Measurements from ENCODE around the gene BUD23.
"Not testable (repeated sequence)": the region's sequence is repeated elsewhere in the genome, so short reads cannot be mapped to it uniquely, and the experiment has no call there.

The BUD23 gene

GRCh38 chr7:73718905-73719805 lies 35.8 kb downstream of the BUD23 start, which contains the start of gene STX1A:
Gene STX1A, minus strand, starts transcription at chr7:73719669. Its CDS starts 38 bp downstream, at chr7:73719631.
- DNase-seq (ENCODE audit: low read depth in 2 of 2): peak; percentile 31 to 50

DNA sequence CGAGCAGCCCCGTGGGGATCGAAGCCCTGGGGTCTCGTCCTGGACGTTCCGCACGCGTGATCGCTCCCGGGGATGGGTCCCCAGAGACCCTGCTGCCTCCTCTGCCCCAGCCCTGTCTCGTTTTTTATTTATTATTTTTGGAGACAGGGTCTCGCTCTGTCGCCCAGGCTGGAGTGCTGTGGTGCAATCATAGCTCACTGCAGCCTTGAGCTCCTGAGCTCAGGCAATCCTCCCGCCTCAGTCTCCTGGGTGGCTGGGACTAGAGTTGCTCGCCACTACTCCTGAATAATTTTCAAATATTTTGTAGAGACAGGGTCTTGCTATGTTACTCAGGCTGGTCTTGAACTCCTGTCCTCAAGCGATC lies 36.4 kb downstream of the BUD23 start:
- DNase-seq (ENCODE audit: low read depth in 2 of 2): no peak

- DNase-seq (ENCODE audit: low read depth in 2 of 2): not testable (repeated sequence)
Measured at GRCh38 chr7:73720443-73720842, 37.0 kb downstream of the BUD23 start.

DNA sequence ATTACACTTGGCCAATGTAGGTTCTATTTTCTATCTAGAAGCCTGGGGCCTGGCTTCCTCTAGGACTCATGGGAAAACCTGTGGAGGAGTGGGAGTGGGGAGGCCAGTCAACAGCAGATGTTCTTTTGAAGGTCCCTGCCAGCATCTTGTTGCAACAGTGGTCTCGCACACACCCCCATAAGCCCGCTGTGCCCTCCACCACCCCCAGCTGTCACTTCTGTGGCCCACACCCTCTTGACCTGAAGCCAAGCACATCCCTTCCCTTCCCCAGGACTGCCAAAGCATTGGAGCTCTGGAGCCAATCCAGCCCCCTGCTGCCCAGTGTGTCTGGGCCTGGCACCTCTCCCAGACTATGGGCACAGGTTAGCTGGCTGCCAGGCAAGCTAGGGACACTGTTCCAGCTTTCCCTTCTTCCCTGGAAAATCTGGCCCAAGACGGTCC lies 38.0 kb downstream of the BUD23 start:
- no peak for DNase-seq (ENCODE audit: low read depth in 2 of 2)

DNA sequence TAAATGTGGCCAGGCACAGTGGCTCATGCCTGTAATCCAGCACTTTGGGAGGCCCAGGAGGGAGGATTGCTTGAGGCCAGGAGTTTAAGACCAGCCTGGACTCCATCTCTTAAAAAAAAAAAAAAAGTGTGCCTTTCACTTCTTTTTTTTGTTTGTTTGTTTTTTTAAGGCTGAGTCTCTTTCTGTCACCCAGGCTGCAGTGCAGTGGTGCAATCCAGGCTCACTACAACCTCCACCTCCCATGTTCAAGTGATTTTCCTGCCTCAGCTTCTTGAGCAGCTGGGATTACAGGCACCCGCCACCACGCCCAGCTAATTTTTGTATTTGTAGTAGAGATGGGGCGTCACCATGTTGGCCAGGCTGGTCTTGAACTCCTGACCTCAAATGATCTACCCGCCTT lies 38.8 kb downstream of the BUD23 start:
- DNase-seq (ENCODE audit: low read depth in 2 of 2): not testable (repeated sequence)

DNA sequence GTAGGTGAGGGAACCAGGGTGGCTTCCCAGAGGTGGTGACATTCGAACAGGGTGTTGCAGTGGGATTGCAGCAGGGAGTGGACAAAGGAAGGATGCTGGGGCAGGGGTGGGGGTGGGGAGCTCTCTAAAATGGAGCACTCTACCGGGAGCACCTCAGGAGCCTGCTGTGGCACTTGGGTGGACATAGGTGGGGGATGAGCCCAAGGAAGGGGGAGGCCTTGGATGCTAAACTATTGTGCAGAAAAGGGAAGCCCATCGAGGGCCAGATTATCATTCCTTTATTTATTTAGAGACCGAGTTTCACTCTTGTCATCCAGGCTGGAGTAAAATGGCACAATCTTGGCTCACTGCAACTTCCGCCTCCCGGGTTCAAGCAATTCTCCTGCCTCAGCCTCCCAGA lies 39.4 kb downstream of the BUD23 start:
- DNase-seq (ENCODE audit: low read depth in 2 of 2): no peak

DNA sequence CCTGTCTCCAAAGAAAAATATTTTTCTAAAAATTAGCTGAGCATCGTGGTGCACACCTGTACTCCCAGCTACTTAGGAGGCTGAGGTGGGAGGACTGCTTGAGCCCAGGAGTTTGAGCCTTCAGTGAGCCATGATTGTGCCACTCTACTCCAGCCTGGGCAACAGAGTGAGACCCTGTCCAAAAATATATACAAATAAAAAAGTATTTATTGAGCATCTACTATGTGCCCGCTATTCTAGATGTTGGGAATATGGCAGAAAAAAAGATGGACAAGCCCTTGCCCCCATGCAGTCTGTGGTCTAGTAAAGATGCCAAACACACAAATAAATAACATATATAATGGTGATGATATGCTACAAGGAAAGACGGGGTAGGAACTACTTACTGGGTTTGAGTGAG lies 40.4 kb downstream of the BUD23 start:
- no peak for DNase-seq (ENCODE audit: low read depth in 2 of 2)

DNA sequence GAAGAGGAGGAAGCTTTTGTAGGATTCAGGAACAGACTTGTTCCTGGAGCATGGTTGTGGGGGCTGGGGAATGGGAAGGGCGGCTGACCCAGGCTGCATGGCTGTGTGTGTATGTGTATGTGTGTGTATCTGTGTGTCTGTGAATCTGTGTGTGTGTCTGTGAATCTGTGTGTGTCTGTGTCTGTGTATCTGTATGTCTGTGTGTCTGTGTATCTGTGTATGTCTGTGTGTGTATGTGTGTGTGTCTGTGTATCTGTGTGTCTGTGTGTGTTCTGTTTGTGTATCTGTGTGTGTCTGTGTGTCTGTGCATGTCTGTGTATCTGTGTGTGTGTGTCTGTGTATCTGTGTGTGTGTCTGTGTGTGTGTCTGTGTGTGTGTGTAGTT lies 42.7 kb downstream of the BUD23 start:
- DNase-seq (ENCODE audit: low read depth in 2 of 2): no peak

- no peak for DNase-seq (ENCODE audit: low read depth in 2 of 2)
Measured at GRCh38 chr7:73727952-73728351, 44.6 kb downstream of the BUD23 start.

DNA sequence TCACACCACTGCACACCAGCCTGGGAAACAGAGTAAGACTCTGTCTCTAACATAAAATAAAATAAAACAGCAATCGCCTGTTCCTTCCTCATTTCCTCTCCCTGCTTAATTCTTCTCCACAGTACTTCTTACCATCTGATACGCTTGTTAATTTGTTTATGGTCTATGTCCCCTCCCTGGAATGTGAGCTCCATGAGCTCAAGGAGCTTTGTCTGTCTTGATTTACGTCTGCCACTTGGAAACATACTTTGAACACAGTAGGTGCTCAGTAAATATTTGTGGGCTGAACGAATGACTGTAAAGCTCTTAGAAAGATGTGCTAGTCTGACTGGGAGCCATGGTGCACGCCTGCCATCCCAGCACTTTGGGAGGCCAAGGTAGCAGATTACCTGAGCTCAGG lies 45.2 kb downstream of the BUD23 start:
- DNase-seq (ENCODE audit: low read depth in 2 of 2): no peak

DNA sequence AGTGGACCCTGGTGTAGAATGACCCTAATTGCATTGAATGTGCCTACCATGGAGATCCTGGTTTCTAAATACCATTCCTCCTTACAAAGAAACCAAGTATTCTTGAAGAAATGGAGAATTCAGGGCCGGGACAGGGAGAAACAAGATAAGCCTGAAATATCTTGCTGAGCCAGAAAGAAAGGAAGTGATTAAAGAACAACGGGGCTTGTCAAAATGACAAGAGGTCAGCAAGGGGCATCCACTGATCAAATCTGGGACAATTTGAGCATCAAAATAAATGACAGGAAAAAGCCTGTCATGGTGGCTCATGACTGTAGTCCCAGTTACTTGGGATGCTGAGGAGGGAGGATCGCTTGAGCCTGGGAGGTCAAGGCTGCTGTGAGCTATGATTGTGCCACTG lies 47.1 kb downstream of the BUD23 start:
- DNase-seq (ENCODE audit: low read depth in 2 of 2): no peak

DNA sequence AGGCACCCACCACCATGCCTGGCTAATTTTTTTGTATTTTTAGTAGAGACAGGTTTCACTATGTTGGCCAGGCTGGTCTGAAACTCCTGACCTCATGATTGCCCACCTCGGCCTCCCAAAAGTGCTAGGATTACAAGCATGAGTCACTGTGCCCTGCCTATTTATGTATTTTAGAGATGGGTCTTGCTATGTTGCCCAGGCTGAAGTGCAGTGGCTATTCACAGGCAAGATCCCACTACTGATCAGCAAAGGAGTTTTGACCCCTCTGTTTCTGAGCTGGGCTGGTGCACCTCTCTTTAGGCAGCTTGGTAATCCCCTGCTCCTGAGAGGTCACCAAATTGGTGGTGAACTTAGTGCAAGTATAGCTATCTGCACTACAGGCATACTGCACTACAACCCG lies 49.0 kb downstream of the BUD23 start:
- no peak for DNase-seq (ENCODE audit: low read depth in 2 of 2)

DNA sequence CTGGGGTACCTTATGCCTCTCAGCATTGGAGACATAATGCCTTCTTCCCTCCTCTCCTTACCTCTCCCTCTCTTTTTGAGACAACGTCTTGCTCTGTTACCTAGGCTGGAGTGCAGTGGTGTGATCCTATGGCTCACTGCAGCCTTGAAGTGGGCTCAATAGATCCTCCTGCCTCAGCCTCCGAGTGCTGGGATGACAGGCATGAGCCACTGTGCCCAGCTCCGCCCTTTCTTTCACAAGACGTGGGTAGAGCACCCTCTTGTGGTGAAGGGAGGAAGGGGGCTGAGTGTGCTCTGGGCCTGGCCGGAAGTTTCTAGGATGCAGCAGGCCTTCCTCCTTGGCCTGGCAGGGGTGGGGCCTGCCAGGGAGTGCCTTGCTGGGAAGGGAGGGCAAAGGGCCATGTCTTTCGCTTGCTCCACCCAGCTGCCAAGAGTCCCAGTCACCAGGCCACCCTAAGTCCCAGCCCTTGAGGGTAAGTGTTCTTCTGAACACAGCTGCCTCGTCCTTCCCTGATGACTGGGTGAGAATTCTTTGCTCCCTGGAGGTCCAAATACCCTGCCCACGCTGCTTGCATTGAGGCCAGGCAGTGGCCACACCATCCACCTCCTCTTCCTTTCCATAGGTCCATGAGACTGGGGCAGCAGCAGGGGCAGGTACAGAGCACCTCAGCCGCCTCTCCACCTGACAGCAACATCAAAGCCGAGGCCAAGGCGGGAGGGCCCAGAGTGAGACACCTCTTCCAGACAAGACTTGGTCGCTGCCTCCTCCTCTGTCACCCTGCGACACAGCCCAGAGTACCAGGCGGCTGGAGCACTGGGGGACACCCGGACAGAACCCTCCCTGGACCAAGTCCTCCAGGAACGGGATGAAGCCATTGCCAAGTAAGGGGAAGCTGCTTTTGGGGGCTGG lies 51.5 kb downstream of the BUD23 start:
- peak; percentile 50 to 67 for DNase-seq (ENCODE audit: low read depth in 2 of 2)

GRCh38 chr7:73735528-73735905 lies 52.1 kb downstream of the BUD23 start:
- no peak for DNase-seq (ENCODE audit: low read depth in 2 of 2)

- no peak for DNase-seq (ENCODE audit: low read depth in 2 of 2)
Measured at GRCh38 chr7:73736885-73737284, 53.5 kb downstream of the BUD23 start.

DNA sequence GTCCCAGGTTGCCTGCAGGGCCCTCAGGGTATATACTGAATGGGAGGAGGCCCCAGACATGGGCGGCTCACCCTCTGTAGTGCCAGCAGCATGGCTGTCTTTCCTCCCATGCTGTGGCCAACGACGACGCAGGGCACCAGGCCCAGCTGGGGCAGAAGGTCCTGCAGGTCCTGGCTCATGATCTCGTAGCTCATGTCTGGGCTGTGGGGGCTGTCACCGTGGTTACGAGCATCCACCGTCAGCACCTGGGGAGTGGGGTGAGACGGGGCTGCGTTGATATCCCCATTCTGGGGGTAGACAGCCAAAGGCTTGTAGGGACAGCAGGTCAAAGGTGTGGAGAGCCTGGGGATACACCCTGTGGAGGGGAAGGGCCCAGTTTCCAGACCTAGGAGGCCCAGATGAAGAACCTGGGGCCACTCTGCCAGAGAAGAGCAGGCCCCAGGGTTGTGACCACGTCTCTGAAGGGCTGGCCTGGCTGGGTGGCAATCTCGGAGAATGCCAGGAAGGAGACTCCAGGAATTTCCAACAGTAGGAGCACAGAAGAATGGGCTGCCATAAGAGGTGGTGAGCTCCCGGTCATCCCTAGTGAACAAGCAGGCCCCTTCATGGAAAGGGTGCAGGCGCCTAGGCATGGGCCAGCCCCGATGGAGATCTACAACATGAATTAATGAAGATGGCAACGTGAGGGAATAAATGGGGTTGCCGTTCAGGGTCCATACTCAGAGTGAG lies 54.3 kb downstream of the BUD23 start:
- DNase-seq (ENCODE audit: low read depth in 2 of 2): no peak

DNA sequence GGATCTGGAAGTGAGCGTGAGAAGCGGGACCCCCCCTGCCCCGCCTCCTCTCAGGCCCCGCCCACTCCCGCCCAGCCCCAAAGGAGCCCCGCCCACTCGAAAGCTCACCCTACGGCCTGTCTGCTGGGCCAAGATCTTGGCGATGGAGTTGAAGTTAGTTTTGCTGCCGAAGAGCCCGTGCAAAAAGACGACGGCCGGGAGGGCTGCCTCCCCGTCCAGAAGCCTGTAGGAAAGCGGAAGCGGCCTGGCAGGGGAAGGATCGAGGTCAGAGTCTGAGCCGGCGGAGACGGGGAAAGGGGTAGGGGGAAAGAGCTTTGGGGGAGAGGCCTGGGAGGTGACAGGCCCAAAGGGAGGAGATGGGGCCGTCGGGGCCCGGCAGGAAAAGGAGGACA lies 54.8 kb downstream of the BUD23 start:
- DNase-seq (ENCODE audit: low read depth in 2 of 2): peak in 1 of 2 donors; percentile 39

DNA sequence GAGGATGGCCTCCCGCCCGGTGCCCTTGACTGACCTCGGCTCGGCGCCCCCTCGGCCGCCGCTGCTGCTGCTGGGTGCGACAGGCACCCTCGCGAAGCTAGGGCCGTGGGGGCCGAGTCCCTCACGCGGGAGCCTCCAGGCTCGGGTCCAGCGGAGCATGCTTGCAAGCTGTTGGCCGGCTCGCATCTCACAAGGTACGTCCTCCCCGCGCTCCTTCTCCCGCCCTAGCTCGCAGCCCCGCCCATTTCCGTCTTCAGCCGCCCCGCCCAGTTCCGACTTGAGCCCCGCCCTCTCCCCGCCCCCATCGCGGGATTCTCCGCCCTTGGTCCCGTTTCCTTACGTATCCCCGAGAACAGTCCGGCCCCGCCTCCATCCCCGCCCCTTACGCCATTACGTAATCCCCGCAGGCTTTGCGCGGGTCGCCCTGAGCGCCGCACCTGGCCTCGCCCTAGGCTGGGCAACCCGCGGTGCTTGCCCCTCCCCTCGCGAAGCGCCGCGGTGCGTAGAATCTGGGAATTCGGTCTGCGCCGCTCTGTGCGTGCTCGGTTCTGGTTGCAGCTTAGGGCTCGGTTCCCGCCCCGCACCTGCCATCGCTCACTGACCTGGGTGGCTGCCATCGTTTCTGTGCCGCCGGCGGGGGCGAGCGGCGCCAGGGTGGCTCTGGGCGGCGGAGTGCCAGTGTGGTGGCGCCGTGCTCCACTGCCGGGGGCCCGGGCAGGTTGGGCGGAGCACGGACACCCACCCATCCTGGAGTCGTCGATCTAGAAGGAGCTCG lies 55.4 kb downstream of the BUD23 start, which contains the start of gene ABHD11:
Gene ABHD11, minus strand, starts transcription at position 191 of the 775 bp plus-strand sequence. Its CDS starts 32 bp downstream, at position 159.
- peak; percentile 98 to 99 for DNase-seq (ENCODE audit: low read depth in 2 of 2)

GRCh38 chr7:73739387-73739767 lies 56.0 kb downstream of the BUD23 start:
- DNase-seq (ENCODE audit: low read depth in 2 of 2): no peak

GRCh38 chr7:73740212-73740611 lies 56.8 kb downstream of the BUD23 start:
- DNase-seq (ENCODE audit: low read depth in 2 of 2): no peak

DNA sequence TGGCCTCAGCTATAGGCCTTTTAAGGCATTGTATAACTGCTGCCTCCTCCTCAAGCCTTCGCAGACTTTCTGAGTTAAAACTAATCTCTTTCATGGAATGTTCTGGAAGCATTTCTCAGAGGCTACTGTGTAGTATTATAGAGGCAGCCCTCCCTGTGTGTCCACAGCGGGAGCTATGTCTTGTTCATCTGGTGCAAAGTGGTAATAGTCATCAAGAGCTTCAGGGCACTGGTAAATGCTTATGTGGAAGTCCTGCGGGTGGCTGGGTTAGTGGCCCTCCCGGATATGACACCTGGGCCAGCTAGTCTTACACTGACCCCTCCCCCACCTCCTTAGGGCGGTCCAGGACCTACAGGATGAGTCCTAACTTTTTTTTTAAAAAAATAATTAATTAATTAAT lies 57.4 kb downstream of the BUD23 start:
- no peak for DNase-seq (ENCODE audit: low read depth in 2 of 2)

Data from activated CD8-positive, alpha-beta memory T cell treated with anti-CD3 and anti-CD28 coated beads for 4 hours (primary cell).